IMR-90 (cell line): ENCODE measurements around the gene VASN. TPM values are rescaled to one million over a fixed set of nuclear protein-coding genes. Genes with fewer than 3 reads are reported as not detected.

Experiments
- ATAC-seq: fragments of 200-7000 bp; cut with Tn5 transposase; 2 replicates; pipeline ENCODE4 v1.9.1; 2020; ENCODE audit warnings: low read depth, mild to moderate bottlenecking, moderate library complexity
- BruUV-seq: library from RNA; stranded (reverse); fragments of 400-500 nt; replicated peaks from 2 replicates; lab custom pipeline; 2021; lab: Mats Ljungman, UMichigan
- CTCF ChIA-PET: fragments of 300-600 bp; formaldehyde crosslinking; extraction: SDS; loops from one replicate; lab custom pipeline; 2021; ENCODE audit warnings: antibody characterized with exemption; lab: Yijun Ruan, JAX
- POLR2A ChIA-PET: fragments of 300-600 bp; sonication (Branson Sonifier 250); formaldehyde crosslinking; loops from one replicate; lab custom pipeline; 2022; ENCODE audit warnings: antibody characterized with exemption; ENCODE audit not compliant: unreplicated experiment; lab: Charles Lee
- DNase-seq: peaks from one replicate; pipeline ENCODE4 v3.0.0; 2013
- H2AFZ ChIP-seq: replicated peaks from 2 replicates; pipeline ENCODE3; 2013; ENCODE audit warnings: low read length, mild to moderate bottlenecking; ENCODE audit not compliant: poor library complexity
- H2AK5ac ChIP-seq: 2 replicates; pipeline ENCODE4 v1.6.1; 2013; ENCODE audit warnings: low read depth, low read length, inconsistent platforms
- H2AK9ac ChIP-seq: replicated peaks from 2 replicates; pipeline ENCODE3; 2013; ENCODE audit warnings: mild to moderate bottlenecking, low read depth, low read length, moderate library complexity; ENCODE audit not compliant: poor library complexity
- H2BK120ac ChIP-seq: 2 replicates; pipeline ENCODE4 v1.6.1; 2013; ENCODE audit warnings: low read depth, low read length, inconsistent platforms
- H2BK15ac ChIP-seq: 3 replicates; pipeline ENCODE4 v1.6.1; 2013; ENCODE audit warnings: low read depth, low read length, inconsistent platforms
- H2BK20ac ChIP-seq: 2 replicates; pipeline ENCODE4 v1.6.1; 2013; ENCODE audit warnings: low read depth, mild to moderate bottlenecking, inconsistent platforms, low read length, moderate library complexity
- H2BK5ac ChIP-seq: 2 replicates; pipeline ENCODE4 v1.6.1; 2013; ENCODE audit warnings: mild to moderate bottlenecking, low read depth, low read length, inconsistent platforms; ENCODE audit not compliant: poor library complexity, severe bottlenecking
- H3K14ac ChIP-seq: replicated peaks from 2 replicates; pipeline ENCODE4 v1.6.1; 2013; ENCODE audit warnings: low read depth, low read length, inconsistent platforms
- H3K18ac ChIP-seq: 2 replicates; pipeline ENCODE4 v1.6.1; 2013; ENCODE audit warnings: low read depth, low read length, control low read depth
- H3K23ac ChIP-seq: 2 replicates; pipeline ENCODE4 v1.6.1; 2013; ENCODE audit warnings: low read depth, low read length, inconsistent platforms
- H3K27ac ChIP-seq: 2 replicates; pipeline ENCODE4 v1.5.1; 2013; ENCODE audit warnings: mild to moderate bottlenecking, control low read depth, low read length; ENCODE audit not compliant: insufficient read depth
- H3K27me3 ChIP-seq: 2 replicates; pipeline ENCODE4 v1.6.1; 2013; ENCODE audit warnings: low read length; ENCODE audit not compliant: control insufficient read depth, insufficient read depth
- H3K36me3 ChIP-seq: 2 replicates; pipeline ENCODE4 v1.6.1; 2013; ENCODE audit warnings: low read length, mixed read lengths; ENCODE audit not compliant: control insufficient read depth, insufficient read depth
- H3K4ac ChIP-seq: 2 replicates; pipeline ENCODE4 v1.6.1; 2013; ENCODE audit warnings: low read depth, low read length, inconsistent platforms
- H3K4me1 ChIP-seq: 2 replicates; pipeline ENCODE4 v1.6.1; 2013; ENCODE audit warnings: low read length, mixed read lengths; ENCODE audit not compliant: control insufficient read depth, insufficient read depth
- H3K4me2 ChIP-seq: 2 replicates; pipeline ENCODE4 v1.6.1; 2013; ENCODE audit warnings: low read depth, mild to moderate bottlenecking, control low read depth, low read length, moderate library complexity
- H3K4me3 ChIP-seq: 2 replicates; pipeline ENCODE4 v1.5.1; 2013; ENCODE audit warnings: low read depth, mild to moderate bottlenecking, control low read depth, low read length, moderate library complexity; ENCODE audit not compliant: insufficient read depth
- H3K56ac ChIP-seq: 2 replicates; pipeline ENCODE4 v1.6.1; 2013; ENCODE audit warnings: low read length, inconsistent platforms; ENCODE audit not compliant: insufficient read depth; ENCODE audit errors: extremely low read depth
- H3K79me1 ChIP-seq, 2 experiments: 2 replicates each; pipeline ENCODE4 v1.6.1; 2013; ENCODE audit warnings: low read length in 2 of 2, inconsistent platforms in 1 of 2, low read depth in 1 of 2
- H3K9ac ChIP-seq: 2 replicates; pipeline ENCODE4 v1.6.1; 2013; ENCODE audit warnings: low read depth, low read length, control low read depth
- H3K9me1 ChIP-seq: 2 replicates; pipeline ENCODE4 v1.6.1; 2013; ENCODE audit warnings: low read length, inconsistent platforms; ENCODE audit not compliant: insufficient read depth
- H3K9me3 ChIP-seq: 2 replicates; pipeline ENCODE4 v1.6.1; 2013; ENCODE audit warnings: low read length; ENCODE audit not compliant: control insufficient read depth, insufficient read depth
- H4K20me1 ChIP-seq: 2 replicates; pipeline ENCODE4 v1.6.1; 2013; ENCODE audit warnings: low read length, inconsistent platforms; ENCODE audit not compliant: insufficient read depth
- H4K5ac ChIP-seq: 2 replicates; pipeline ENCODE4 v1.6.1; 2013; ENCODE audit warnings: mild to moderate bottlenecking, low read depth, low read length, control low read depth
- H4K8ac ChIP-seq, 2 experiments: 2 replicates each; pipeline ENCODE4 v1.6.1; 2013; ENCODE audit warnings: low read depth in 2 of 2, low read length in 2 of 2, control low read depth in 1 of 2, inconsistent platforms in 1 of 2
- H4K91ac ChIP-seq: 2 replicates; pipeline ENCODE4 v1.6.1; 2013; ENCODE audit warnings: low read depth, low read length, inconsistent platforms; ENCODE audit not compliant: insufficient read depth
- CEBPB ChIP-seq: IDR thresholded peaks from 2 replicates; pipeline ENCODE4 v1.6.1; 2012; ENCODE audit warnings: low read depth, low read length, improper control_type of control experiment
- CHD1 ChIP-seq: IDR thresholded peaks from 2 replicates; pipeline ENCODE4 v1.6.1; 2012; ENCODE audit warnings: low read depth, low read length, improper control_type of control experiment
- CTCF ChIP-seq: conservative IDR thresholded peaks from 2 replicates; pipeline ENCODE4 v1.5.1; 2012; ENCODE audit warnings: mild to moderate bottlenecking, low read depth, low read length, improper control_type of control experiment
- ELK1 ChIP-seq: fragments of 150-350 bp; IDR thresholded peaks from 2 replicates; pipeline ENCODE4 v1.6.1; 2016; ENCODE audit warnings: low read depth, mild to moderate bottlenecking, low read length, moderate library complexity, borderline replicate concordance
- FOS ChIP-seq: fragments of 150-350 bp; IDR thresholded peaks from 2 replicates; pipeline ENCODE4 v1.6.1; 2016; ENCODE audit warnings: low read depth, low read length
- MAZ ChIP-seq: IDR thresholded peaks from 2 replicates; pipeline ENCODE4 v1.6.1; 2012; ENCODE audit warnings: low read depth, mild to moderate bottlenecking, low read length, improper control_type of control experiment, moderate library complexity, borderline replicate concordance
- MXI1 ChIP-seq: IDR thresholded peaks from 2 replicates; pipeline ENCODE4 v1.6.1; 2012; ENCODE audit warnings: low read depth, mild to moderate bottlenecking, low read length, moderate library complexity, borderline replicate concordance
- NFE2L2 ChIP-seq: fragments of 150-350 bp; IDR thresholded peaks from 2 replicates; pipeline ENCODE4 v1.6.1; 2016; ENCODE audit warnings: low read depth, mild to moderate bottlenecking, low read length
- POLR2A ChIP-seq: IDR thresholded peaks from 2 replicates; pipeline ENCODE4 v1.6.1; 2012; ENCODE audit warnings: mild to moderate bottlenecking, low read depth, low read length
- RAD21 ChIP-seq: IDR thresholded peaks from 2 replicates; pipeline ENCODE4 v1.6.1; 2012; ENCODE audit warnings: low read length, improper control_type of control experiment
- RFX5 ChIP-seq: IDR thresholded peaks from 2 replicates; pipeline ENCODE4 v1.8.0; 2012; ENCODE audit warnings: low read depth, mild to moderate bottlenecking, low read length, moderate library complexity
- SMC3 ChIP-seq: fragments of 150-350 bp; IDR thresholded peaks from 2 replicates; pipeline ENCODE4 v1.6.1; 2016; ENCODE audit warnings: low read depth, mild to moderate bottlenecking, antibody characterized with exemption, low read length, moderate library complexity
- USF2 ChIP-seq: fragments of 150-350 bp; IDR thresholded peaks from 2 replicates; pipeline ENCODE4 v1.6.1; 2017; ENCODE audit warnings: mild to moderate bottlenecking, antibody characterized with exemption, low read length, low read depth
- WGBS, 2 experiments: methylation state at CpG; one replicate each; pipeline versions ENCODE4 v1.1.5 to v1.1.7; 2013; ENCODE audit warnings: missing lambda C conversion rate in 2 of 2; ENCODE audit not compliant: insufficient read length in 1 of 2; ENCODE audit errors: extremely low coverage in 2 of 2; 5-methylcytosine and 5-hydroxymethylcytosine counted together
- dilution Hi-C: fragments of 300-500 bp; cut with HindIII; formaldehyde crosslinking; loops from one replicate; pipeline ENCODE4 v1.14.3; 2018; ENCODE audit warnings: low sequenced_read_pairs; ENCODE audit not compliant: unreplicated experiment
- in situ Hi-C: fragments of 300-500 bp; cut with MboI; formaldehyde crosslinking; loops from 3 replicates; pipeline ENCODE4 v1.14.3; 2019; ENCODE audit warnings: low sequenced_read_pairs, inconsistent platforms, mixed read lengths
- intact Hi-C: fragments of 100-400 bp; cut with micrococcal nuclease; formaldehyde crosslinking; loops from 2 replicates; pipeline ENCODE4 v1.10.0; 2022
- polyA plus RNA-seq, 3 experiments: library from polyadenylated mRNA; depleted of rRNA; stranded (reverse); fragments of >200 nt; gene quantifications; 2 replicates each; pipeline ENCODE4 v1.2.3, GENCODE V29; 2012; ENCODE audit warnings: low replicate concordance in 1 of 3
- total RNA-seq: library from RNA; depleted of rRNA; stranded (reverse); fragments of >200 nt; gene quantifications from 2 replicates; pipeline ENCODE4 v1.2.3, GENCODE V29; 2012

VASN gene
- total and polyA plus RNA-seq, 2 of the 4 experiments (the other 2 are of a cell fraction) = 9.3 to 87.2 TPM

DNA sequence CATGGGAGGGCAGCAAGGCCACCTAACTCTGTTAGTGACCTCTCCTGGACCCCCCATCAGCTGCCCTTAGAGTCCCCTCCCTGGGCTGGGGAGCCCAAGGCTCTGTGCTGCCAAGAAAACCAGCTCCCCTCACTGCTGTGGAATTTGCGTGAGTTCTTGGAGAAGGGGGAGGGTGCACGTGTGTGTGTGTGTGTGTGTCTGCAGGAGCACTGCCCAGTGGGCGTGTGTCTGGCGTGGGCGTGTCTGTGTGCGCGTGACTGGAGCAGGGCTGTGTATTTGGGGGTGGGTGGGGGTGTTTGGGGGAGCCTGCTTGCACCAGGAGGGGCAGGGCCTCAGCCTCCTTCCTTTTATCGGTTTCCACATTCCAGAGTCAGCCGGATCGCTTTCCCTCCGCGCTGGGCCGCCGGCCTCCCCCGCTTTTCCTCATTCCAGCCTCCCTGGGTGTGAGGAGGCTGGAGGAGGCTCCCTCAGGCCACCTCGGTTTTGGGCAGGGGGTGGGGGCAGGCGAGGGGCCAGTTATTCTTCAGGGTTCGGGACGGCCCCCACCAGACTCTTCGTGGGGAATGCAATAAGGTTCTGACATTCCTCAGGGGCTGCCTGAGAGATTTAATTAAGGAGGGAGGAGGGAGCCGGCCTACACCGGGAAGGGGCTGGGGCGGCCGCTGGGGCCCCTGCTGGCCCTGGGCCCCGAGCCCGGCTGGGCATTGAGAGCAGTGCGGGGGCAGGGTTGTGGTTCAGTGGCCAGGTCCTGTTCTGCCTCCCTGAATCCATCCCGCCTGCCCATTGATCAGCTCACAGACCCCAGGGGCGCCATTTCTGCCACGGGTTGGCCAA lies 2.5 kb downstream of the VASN start:
- Histone ChIP-seq H2AK9ac (peak overlapping the region; percentile 97), H3K4me2 (peak overlapping the region; percentile 97), H2BK120ac (peak overlapping the region; percentile 92), H3K9me3 (no peaks in the 10 kb centered on the region), H3K14ac (peak overlapping the region; percentile 91), H2AK5ac (peak overlapping the region; percentile 99), H3K56ac (peak overlapping the region; percentile 82), H2BK5ac (peak overlapping the region; percentile 94), H4K20me1 (peaks cover 77% of the 10 kb centered on the region), H3K4ac (peak overlapping the region; percentile 96), H4K91ac (peak overlapping the region; percentile 96), H4K8ac (peak overlapping the region; percentile 70 to 89; a peak in 3 of 4 replicates), H3K18ac (peak overlapping the region; percentile 91), H3K23ac (peak overlapping the region; percentile 88), H2BK20ac (peak overlapping the region; percentile 80), H2AFZ (peak overlapping the region; percentile 1), H3K4me3 (peak overlapping the region; percentile 87), H3K9ac (peak overlapping the region; percentile 89), H3K9me1 (peaks cover 20% of the 10 kb centered on the region), H3K4me1 (peaks cover 53% of the 10 kb centered on the region), H3K36me3 (peaks cover 28% of the 10 kb centered on the region; the same call in 1 of the 2 replicates), H3K79me1 (peaks cover 4 to 73% of the 10 kb centered on the region in 2 experiments; a peak in 3 of 4 replicates), H4K5ac (peak overlapping the region; percentile 88), H2BK15ac (peak overlapping the region; percentile 67; the same call in 1 of the 3 replicates), H3K27me3 (no peaks in the 10 kb centered on the region), H3K27ac (peak overlapping the region; percentile 99)
- intact Hi-C loops = no loop called here
- 0% methylated on average over 2 of the region's 30 CpGs; no CpG with 5 or more reads in 1 of the 2 experiments for WGBS, 2 experiments
- peak; percentile 24 for ATAC-seq
- in situ Hi-C loops = no loop called here
- POLR2A ChIA-PET = no interaction called here
- CTCF ChIA-PET = interaction anchor here (1.0 kb wide), 1 partner anchor 30 kb away, joined by 3 read pairs; no protein-coding TSS in a partner anchor
- peak; percentile 98 for DNase-seq
- no TSS peak for BruUV-seq
- dilution Hi-C loops = no loop called here
- TF ChIP-seq MXI1 (peak; percentile 93), MAZ (peak; percentile 72), NFE2L2 (no peak), ELK1 (no peak), CTCF (no peak), USF2 (peak; percentile 57; the same call in 1 of the 2 replicates), POLR2A (peak; percentile 42; the same call in 1 of the 2 replicates), RFX5 (no peak), CEBPB (no peak), RAD21 (no peak), FOS (peak; percentile 20; the same call in 1 of the 2 replicates), CHD1 (no peak), SMC3 (no peak)
